Endothelial cell of umbilical vein (primary cell): Measurements from ENCODE around the gene PEX10. TPM values are rescaled to one million over a fixed set of nuclear protein-coding genes. Genes with fewer than 3 reads are reported as not detected.

Experiments used
- BruUV-seq: library from RNA; stranded (reverse); fragments of 400-500 nt; replicated peaks from 2 replicates; lab custom pipeline; 2021; lab: Mats Ljungman, UMichigan
- CTCF ChIA-PET: fragments of 300-600, 350-600 bp; sonication (Branson Sonifier 250); formaldehyde crosslinking; loops from one replicate; lab custom pipeline; 2021; ENCODE audit warnings: antibody characterized with exemption, inconsistent platforms; lab: Charles Lee
- POLR2A ChIA-PET: fragments of 300-600, 350-600 bp; sonication (Branson Sonifier 250); formaldehyde crosslinking; loops from one replicate; lab custom pipeline; 2021; ENCODE audit warnings: antibody characterized with exemption, inconsistent platforms; lab: Charles Lee
- DNase-seq: peaks from one replicate; pipeline ENCODE4 v3.0.0-alpha.2; 2011; ENCODE audit warnings: low read depth, low spot score
- FAIRE-seq: peaks from 2 replicates; lab custom pipeline; 2011; peaks lifted over from hg19 to GRCh38; lab: Jason Lieb, UNC
- H2AFZ ChIP-seq: 2 replicates; pipeline ENCODE4 v1.6.0; 2012; ENCODE audit warnings: low read depth, low read length, control low read depth, inconsistent platforms
- H3K27ac ChIP-seq: 2 replicates; pipeline ENCODE4 v1.5.1; 2011; ENCODE audit warnings: low read depth, mild to moderate bottlenecking, control low read depth, low read length, moderate library complexity; ENCODE audit not compliant: insufficient read depth
- H3K27me3 ChIP-seq, 2 experiments: 2 replicates each; pipeline versions ENCODE4 v1.6.0 to v1.6.1; 2011; ENCODE audit warnings: low read length in 2 of 2, mixed read lengths in 1 of 2; ENCODE audit not compliant: control insufficient read depth in 2 of 2, insufficient read depth in 2 of 2
- H3K36me3 ChIP-seq, 2 experiments: 2 replicates in 1 of 2; 3 replicates in 1 of 2; pipeline ENCODE4 v1.5.1; 2011; ENCODE audit warnings: low read length in 2 of 2, mild to moderate bottlenecking in 1 of 2, moderate library complexity in 1 of 2; ENCODE audit not compliant: control insufficient read depth in 2 of 2, insufficient read depth in 2 of 2; ENCODE audit errors: extremely low read depth in 1 of 2
- H3K4me1 ChIP-seq: 3 replicates; pipeline ENCODE4 v1.5.1; 2011; ENCODE audit warnings: mild to moderate bottlenecking, low read length; ENCODE audit not compliant: control insufficient read depth, insufficient read depth; ENCODE audit errors: extremely low read depth
- H3K4me2 ChIP-seq: 2 replicates; pipeline ENCODE4 v1.6.1; 2011; ENCODE audit warnings: low read length, control low read depth, mixed read lengths; ENCODE audit not compliant: insufficient read depth
- H3K4me3 ChIP-seq, 3 experiments: fragments of 200-600 bp in 1 of 3; sonication (generic), shearing (Covaris generic) in 1 of 3; replicated peaks in 1 of 3; 2 replicates each; pipeline ENCODE4 v1.5.1; 2011 to 2016; ENCODE audit warnings: control low read depth in 3 of 3, low read length in 3 of 3, mild to moderate bottlenecking in 2 of 3, inconsistent platforms in 1 of 3, low read depth in 1 of 3, moderate library complexity in 1 of 3; ENCODE audit not compliant: insufficient read depth in 1 of 3
- H3K79me2 ChIP-seq: 2 replicates; pipeline ENCODE4 v1.6.0; 2012; ENCODE audit warnings: low read length, inconsistent platforms; ENCODE audit not compliant: control insufficient read depth, insufficient read depth
- H3K9ac ChIP-seq: replicated peaks from 2 replicates; pipeline ENCODE3; 2011; ENCODE audit warnings: low read length, control low read depth; ENCODE audit not compliant: insufficient read depth; ENCODE audit errors: extremely low read depth
- H3K9me1 ChIP-seq: replicated peaks from 3 replicates; pipeline ENCODE4 v1.6.0; 2011; ENCODE audit warnings: mild to moderate bottlenecking, low read length; ENCODE audit not compliant: control insufficient read depth, insufficient read depth; ENCODE audit errors: extremely low read depth
- H3K9me3 ChIP-seq: replicated peaks from 2 replicates; pipeline ENCODE4 v1.5.1; 2012; ENCODE audit warnings: low read length, inconsistent platforms; ENCODE audit not compliant: control insufficient read depth, insufficient read depth
- H4K20me1 ChIP-seq: replicated peaks from 2 replicates; pipeline ENCODE3; 2011; ENCODE audit warnings: mild to moderate bottlenecking, low read length; ENCODE audit not compliant: control insufficient read depth, insufficient read depth; ENCODE audit errors: extremely low read depth
- CTCF ChIP-seq, 2 donors: IDR thresholded peaks; 1 replicate in 1 of 2; 2 replicates in 1 of 2; pipeline ENCODE4 v1.5.1; 2011; ENCODE audit warnings: low read length in 2 of 2, mild to moderate bottlenecking in 2 of 2, moderate library complexity in 2 of 2, control low read depth in 1 of 2, inconsistent platforms in 1 of 2, low read depth in 1 of 2; ENCODE audit not compliant: insufficient read depth in 1 of 2; ENCODE audit errors: extremely low read depth in 1 of 2
- EZH2 ChIP-seq: IDR thresholded peaks from 2 replicates; pipeline ENCODE4 v1.6.1; 2012; ENCODE audit warnings: borderline replicate concordance, low read depth, mild to moderate bottlenecking, moderate library complexity, low read length, inconsistent platforms; ENCODE audit not compliant: severe bottlenecking
- FOS ChIP-seq: IDR thresholded peaks from 2 replicates; pipeline ENCODE4 v1.6.1; 2011; ENCODE audit warnings: mild to moderate bottlenecking, low read length, moderate library complexity, borderline replicate concordance; ENCODE audit not compliant: insufficient read depth
- GATA2 ChIP-seq: IDR thresholded peaks from 2 replicates; pipeline ENCODE4 v1.7.0; 2011; ENCODE audit warnings: low read depth, mild to moderate bottlenecking, moderate library complexity, mixed read lengths, low read length; ENCODE audit not compliant: insufficient read length, insufficient read depth
- JUN ChIP-seq: IDR thresholded peaks from 2 replicates; pipeline ENCODE4 v1.6.1; 2011; ENCODE audit warnings: borderline replicate concordance, low read depth; ENCODE audit not compliant: insufficient read length, insufficient read depth
- MYC ChIP-seq: IDR thresholded peaks from one replicate; pipeline ENCODE4 v1.6.1; 2011; ENCODE audit warnings: mild to moderate bottlenecking, low read depth, low read length
- POLR2A ChIP-seq: IDR thresholded peaks from 2 replicates; pipeline ENCODE4 v1.6.1; 2012; ENCODE audit warnings: low read depth, mild to moderate bottlenecking, control low read depth, low read length
- POLR2AphosphoS5 ChIP-seq: IDR thresholded peaks from 2 replicates; pipeline ENCODE4 v1.6.1; 2012; ENCODE audit warnings: low read depth, mild to moderate bottlenecking, control low read depth, low read length, moderate library complexity; ENCODE audit not compliant: insufficient read depth
- dilution Hi-C: fragments of 300-500 bp; cut with MboI; formaldehyde crosslinking; loops from one replicate; pipeline ENCODE4 v1.15.0; 2019; ENCODE audit warnings: low sequenced_read_pairs; ENCODE audit not compliant: extremely low pct_ligation_motif_present
- intact Hi-C: fragments of 100-400 bp; cut with micrococcal nuclease; formaldehyde crosslinking; loops from one replicate; pipeline ENCODE4 v1.10.0; 2022
- polyA plus RNA-seq, 4 experiments: library from polyadenylated mRNA; depleted of rRNA in 3 of 4; stranded (reverse) in 3 of 4; unstranded in 1 of 4; fragments of >200 nt; gene quantifications; 2 replicates each; pipeline versions ENCODE4 v1.2.1 to v1.2.3, GENCODE V29; 2011 to 2012; ENCODE audit warnings: missing spikeins in 1 of 4
- total RNA-seq: library from RNA; stranded (reverse); gene quantifications from 2 replicates; pipeline ENCODE4 v1.2.3, GENCODE V29; 2021
- TF ChIP-seq, protein P1 (sequence below): IDR thresholded peaks from 2 replicates; pipeline ENCODE4 v1.6.1; 2011; ENCODE audit not compliant: insufficient read depth, insufficient read length

The PEX10 gene
- total and polyA plus RNA-seq, 2 donors (not counting 3 experiments of a cell fraction or from before 2014, with no cell fraction given) = 25.1 to 26.7 TPM

- H3K4me1 ChIP-seq = no peaks in the 10 kb centered on the region
- no peaks in the 10 kb centered on the region for H3K9me1 ChIP-seq
- H3K27ac ChIP-seq = no peak overlapping the region
- no peaks in the 10 kb centered on the region for H3K36me3 ChIP-seq
- H3K27me3 ChIP-seq = no peaks in the 10 kb centered on the region
- TF ChIP-seq, protein P1, sequence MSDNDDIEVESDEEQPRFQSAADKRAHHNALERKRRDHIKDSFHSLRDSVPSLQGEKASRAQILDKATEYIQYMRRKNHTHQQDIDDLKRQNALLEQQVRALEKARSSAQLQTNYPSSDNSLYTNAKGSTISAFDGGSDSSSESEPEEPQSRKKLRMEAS = no peak
- TF ChIP-seq EZH2 (no peak), JUN (no peak), FOS (no peak), POLR2AphosphoS5 (no peak), CTCF (IDR thresholded peaks at IDR 0.05; ENCODE audit: extremely low read depth in 1 of 2, insufficient read depth in 1 of 2, low read depth in 1 of 2, low read length in 2 of 2) (no peak), MYC (no peak), GATA2 (no peak), POLR2A (no peak)
- H3K4me3 ChIP-seq = no peak overlapping the region
- CTCF ChIA-PET = interaction anchor here (0.8 to 8.9 kb wide), 3 partner anchors 13 to 209 kb away, joined by 3 to 631 read pairs (median 5); partner anchors contain the start of gene FAAP20
- H2AFZ ChIP-seq = no peak overlapping the region
- H3K79me2 ChIP-seq = no peaks in the 10 kb centered on the region
- BruUV-seq = no TSS peak
- no peaks in the 10 kb centered on the region for H3K9me3 ChIP-seq
- POLR2A ChIA-PET = no interaction called here
- no peaks in the 10 kb centered on the region for H4K20me1 ChIP-seq
- FAIRE-seq (no peak), DNase-seq (no peak)
- H3K4me2 ChIP-seq = no peak overlapping the region
- dilution Hi-C loops (no loop called here), intact Hi-C loops (loop anchor here (5.0 kb wide), 1 partner anchor 71 kb away; no protein-coding TSS in a partner anchor)
- H3K9ac ChIP-seq = no peak overlapping the region
Observed at GRCh38 chr1:2383576-2383975, 28.8 kb downstream of the PEX10 start.
